Effector CD4-positive, alpha-beta T cell (primary cell): ENCODE measurements around the gene NOX5.

ENCODE experiments used
- DNase-seq: peaks from one replicate; pipeline ENCODE4 v3.0.0-alpha.2; 2020

The NOX5 gene

GRCh38 chr15:69085325-69086081 is 71.0 kb downstream of the NOX5 start:
- no peak for DNase-seq

GRCh38 chr15:69086427-69087204 is 72.1 kb downstream of the NOX5 start:
- DNase-seq, result no peak

GRCh38 chr15:69087366-69087976 is 73.0 kb downstream of the NOX5 start:
- no peak for DNase-seq

- DNase-seq, result no peak
Observed at GRCh38 chr15:69088300-69088965, 73.9 kb downstream of the NOX5 start.

GRCh38 chr15:69089258-69089657 is 74.8 kb downstream of the NOX5 start:
- DNase-seq, result no peak

GRCh38 chr15:69090197-69090948 is 75.9 kb downstream of the NOX5 start:
- DNase-seq, result no peak

GRCh38 chr15:69091654-69092053 is 77.2 kb downstream of the NOX5 start:
- no peak for DNase-seq

- no peak for DNase-seq
Observed at GRCh38 chr15:69092159-69092558, 77.7 kb downstream of the NOX5 start.

GRCh38 chr15:69093127-69093526 is 78.6 kb downstream of the NOX5 start:
- DNase-seq, result no peak

- DNase-seq, result no peak
Observed at GRCh38 chr15:69093614-69094013, 79.1 kb downstream of the NOX5 start.

- DNase-seq, result no peak
Observed at GRCh38 chr15:69094124-69094921, 79.8 kb downstream of the NOX5 start.

- no peak for DNase-seq
Observed at GRCh38 chr15:69095274-69095673, 80.8 kb downstream of the NOX5 start.

GRCh38 chr15:69096196-69096595 is 81.7 kb downstream of the NOX5 start:
- no peak for DNase-seq

GRCh38 chr15:69096626-69097025 is 82.1 kb downstream of the NOX5 start:
- DNase-seq, result no peak

- no peak for DNase-seq
Observed at GRCh38 chr15:69098771-69099170, 84.3 kb downstream of the NOX5 start.

GRCh38 chr15:69099941-69100340 is 85.4 kb downstream of the NOX5 start:
- no peak for DNase-seq

- DNase-seq, result no peak
Observed at GRCh38 chr15:69100821-69101220, 86.3 kb downstream of the NOX5 start.

GRCh38 chr15:69104050-69104750 is 89.7 kb downstream of the NOX5 start:
- DNase-seq, result no peak

- no peak for DNase-seq
Observed at GRCh38 chr15:69105451-69105985, 91.0 kb downstream of the NOX5 start.

GRCh38 chr15:69107025-69107620 is 92.6 kb downstream of the NOX5 start:
- DNase-seq, result no peak
